H1 (cell line): ENCODE measurements around the gene FGF3. TPM values are rescaled to one million over a fixed set of nuclear protein-coding genes. Genes with fewer than 3 reads are reported as not detected.
A peak's percentile ranks its signal among the peaks of the same experiment; 100 is the strongest.

Experiments
- ATF3 ChIP-seq: IDR thresholded peaks from 2 replicates; pipeline ENCODE4 v1.6.1; 2011; ENCODE audit warnings: low read depth, mild to moderate bottlenecking, low read length; ENCODE audit not compliant: insufficient read depth
- E2F6 ChIP-seq: IDR thresholded peaks from 2 replicates; pipeline ENCODE4 v1.6.1; 2012; ENCODE audit warnings: inconsistent platforms
- EZH2 ChIP-seq: fragments of 200-600 bp; sonication (generic); IDR thresholded peaks from 2 replicates; pipeline ENCODE4 v1.7.1; 2012; ENCODE audit warnings: low read depth, mild to moderate bottlenecking, moderate library complexity, low read length, inconsistent platforms; ENCODE audit not compliant: severe bottlenecking
- POLR2A ChIP-seq, 2 experiments: IDR thresholded peaks; 1 replicate in 1 of 2; 2 replicates in 1 of 2; pipeline ENCODE4 v1.6.1; 2011; ENCODE audit warnings: low read depth in 2 of 2, low read length in 2 of 2, mild to moderate bottlenecking in 2 of 2; ENCODE audit errors: control extremely low read depth in 1 of 2
- POLR2AphosphoS5 ChIP-seq: IDR thresholded peaks from 2 replicates; pipeline ENCODE4 v1.6.1; 2011; ENCODE audit warnings: low read depth, low read length
- RNF2 ChIP-seq: fragments of 200-900, 300-1000 bp; sonication (generic); IDR thresholded peaks from 2 replicates; pipeline ENCODE4 v1.7.1; 2016; ENCODE audit warnings: borderline replicate concordance, low read depth, mild to moderate bottlenecking, antibody characterized with exemption, low read length; ENCODE audit not compliant: poor library complexity, severe bottlenecking; ENCODE audit errors: missing control alignments
- SAP30 ChIP-seq: fragments of 300-600 bp; sonication (generic); IDR thresholded peaks from 2 replicates; pipeline ENCODE4 v1.7.1; 2012; ENCODE audit warnings: low read length, moderate library complexity, mild to moderate bottlenecking, inconsistent platforms; ENCODE audit not compliant: insufficient read depth, insufficient replicate concordance
- TCF12 ChIP-seq: IDR thresholded peaks from 2 replicates; pipeline ENCODE4 v1.6.1; 2011; ENCODE audit warnings: low read depth, mild to moderate bottlenecking, low read length
- TEAD4 ChIP-seq: IDR thresholded peaks from 2 replicates; pipeline ENCODE4 v1.6.1; 2012; ENCODE audit warnings: low read depth, low read length, inconsistent platforms, mixed read lengths
- polyA plus RNA-seq, 7 experiments: library from polyadenylated mRNA; depleted of rRNA in 3 of 7; stranded (reverse) in 5 of 7; unstranded in 2 of 7; fragments of >200 nt in 5 of 7; fragments of 200-250 nt in 2 of 7; gene quantifications; 1 replicate in 5 of 7; 2 replicates in 1 of 7; 4 replicates in 1 of 7; pipeline versions ENCODE4 v1.2.1 to v1.2.3, GENCODE V29; 2011 to 2013; ENCODE audit warnings: missing spikeins in 2 of 7, mixed read lengths in 2 of 7
- total RNA-seq: library from RNA; stranded (reverse); fragmentation: NEBNext Ultra II Directional; extraction: Animal tissue kit (Norgen Biotek cat#: 25700); gene quantifications from 2 replicates; pipeline ENCODE4 v1.2.1, GENCODE V29; 2021

The FGF3 gene
- total and polyA plus RNA-seq, 2 of the 8 experiments (the other 6 are each of a cell fraction or from before 2014, with no cell fraction given), result not detected

- TF ChIP-seq ATF3 (no peak), RNF2 (peak; percentile 57), E2F6 (no peak), TCF12 (no peak), SAP30 (no peak), POLR2AphosphoS5 (no peak), EZH2 (peak; percentile 86), TEAD4 (no peak), POLR2A (IDR thresholded peaks at IDR 0.05; ENCODE audit: control extremely low read depth in 1 of 2, low read depth in 2 of 2, low read length in 2 of 2) (no peak)
Observed at GRCh38 chr11:69818603-69819441, at the start of gene FGF3 (continued).
